PC-9 (cell line): ENCODE data around the gene SHOC2. TPM values are rescaled to one million over a fixed set of nuclear protein-coding genes. Genes with fewer than 3 reads are reported as not detected.

Experiments used
- BruUV-seq: library from RNA; stranded (reverse); fragments of 400-500 nt; replicated peaks from 2 replicates; lab custom pipeline; 2021; lab: Mats Ljungman, UMichigan
- CTCF ChIA-PET: fragments of 300-600 bp; sonication (Branson Sonifier 250); formaldehyde crosslinking; loops from one replicate; lab custom pipeline; 2022; ENCODE audit warnings: antibody characterized with exemption; lab: Charles Lee
- POLR2A ChIA-PET: fragments of 300-600 bp; sonication (Branson Sonifier 250); formaldehyde crosslinking; loops from one replicate; lab custom pipeline; 2022; ENCODE audit warnings: antibody characterized with exemption; ENCODE audit not compliant: unreplicated experiment; lab: Charles Lee
- DNase-seq, 2 experiments: peaks; one replicate each; pipeline versions ENCODE4 v3.0.0 to v3.0.0-alpha.2; 2015 to 2022; ENCODE audit warnings: mixed read lengths in 1 of 2
- H2AFZ ChIP-seq: fragments of 200-600 bp; sonication (generic); 2 replicates; pipeline ENCODE4 v1.8.1; 2017; ENCODE audit warnings: antibody characterized with exemption
- H3F3A ChIP-seq: fragments of 200-600 bp; sonication (generic); 2 replicates; pipeline ENCODE4 v1.8.1; 2017; ENCODE audit warnings: antibody characterized with exemption, mild to moderate bottlenecking, low read depth; ENCODE audit not compliant: insufficient read depth
- H3K27ac ChIP-seq: fragments of 200-600 bp; sonication (generic); 2 replicates; pipeline ENCODE4 v1.6.1; 2016; ENCODE audit warnings: mixed run types
- H3K27me3 ChIP-seq: fragments of 200-600 bp; sonication (generic); 2 replicates; pipeline ENCODE4 v1.6.1; 2016; ENCODE audit warnings: low read depth, mixed run types; ENCODE audit not compliant: insufficient read depth
- H3K36me3 ChIP-seq: fragments of 200-600 bp; sonication (generic); 2 replicates; pipeline ENCODE4 v1.6.1; 2016; ENCODE audit warnings: low read depth, mixed run types
- H3K4me1 ChIP-seq: fragments of 200-600 bp; sonication (generic); replicated peaks from 2 replicates; pipeline ENCODE4 v1.6.1; 2016; ENCODE audit warnings: mixed run types; ENCODE audit not compliant: insufficient read depth
- H3K4me2 ChIP-seq: fragments of 200-600 bp; sonication (generic); 2 replicates; pipeline ENCODE4 v1.6.1; 2017; ENCODE audit warnings: mixed run types
- H3K4me3 ChIP-seq: fragments of 200-600 bp; sonication (generic); 2 replicates; pipeline ENCODE4 v1.6.1; 2016; ENCODE audit warnings: mixed run types
- H3K79me2 ChIP-seq: fragments of 200-600 bp; sonication (generic); 2 replicates; pipeline ENCODE4 v1.6.1; 2017; ENCODE audit warnings: low read depth, mixed run types
- H3K9me2 ChIP-seq: fragments of 200-600 bp; sonication (generic); 2 replicates; pipeline ENCODE4 v1.8.1; 2017; ENCODE audit warnings: mild to moderate bottlenecking; ENCODE audit not compliant: insufficient read depth
- H3K9me3 ChIP-seq: fragments of 200-600 bp; sonication (generic); 2 replicates; pipeline ENCODE4 v1.8.1; 2016; ENCODE audit warnings: low read depth; ENCODE audit not compliant: insufficient read depth
- H4K20me1 ChIP-seq: fragments of 200-600 bp; sonication (generic); 2 replicates; pipeline ENCODE4 v1.8.1; 2017; ENCODE audit not compliant: insufficient read depth
- EZH2 ChIP-seq: fragments of 200-600 bp; sonication (generic); IDR thresholded peaks from 2 replicates; pipeline ENCODE4 v1.8.0; 2017; ENCODE audit warnings: antibody characterized with exemption, low read depth
- intact Hi-C: fragments of 100-400 bp; cut with micrococcal nuclease; formaldehyde crosslinking; loops from one replicate; pipeline ENCODE4 v1.10.0; 2022; ENCODE audit not compliant: unreplicated experiment
- total RNA-seq: library from RNA; stranded (reverse); gene quantifications from 2 replicates; pipeline ENCODE4 v1.2.3, GENCODE V29; 2021
- TF ChIP-seq, protein P1 (sequence below): fragments of 200-600 bp; sonication (generic); conservative IDR thresholded peaks from 2 replicates; pipeline ENCODE4 v1.6.1; 2017; ENCODE audit warnings: mixed run types, antibody characterized with exemption, mild to moderate bottlenecking, moderate library complexity

The SHOC2 gene
- total RNA-seq, 1 experiment from 2014 or later, result 20.2 TPM

DNA sequence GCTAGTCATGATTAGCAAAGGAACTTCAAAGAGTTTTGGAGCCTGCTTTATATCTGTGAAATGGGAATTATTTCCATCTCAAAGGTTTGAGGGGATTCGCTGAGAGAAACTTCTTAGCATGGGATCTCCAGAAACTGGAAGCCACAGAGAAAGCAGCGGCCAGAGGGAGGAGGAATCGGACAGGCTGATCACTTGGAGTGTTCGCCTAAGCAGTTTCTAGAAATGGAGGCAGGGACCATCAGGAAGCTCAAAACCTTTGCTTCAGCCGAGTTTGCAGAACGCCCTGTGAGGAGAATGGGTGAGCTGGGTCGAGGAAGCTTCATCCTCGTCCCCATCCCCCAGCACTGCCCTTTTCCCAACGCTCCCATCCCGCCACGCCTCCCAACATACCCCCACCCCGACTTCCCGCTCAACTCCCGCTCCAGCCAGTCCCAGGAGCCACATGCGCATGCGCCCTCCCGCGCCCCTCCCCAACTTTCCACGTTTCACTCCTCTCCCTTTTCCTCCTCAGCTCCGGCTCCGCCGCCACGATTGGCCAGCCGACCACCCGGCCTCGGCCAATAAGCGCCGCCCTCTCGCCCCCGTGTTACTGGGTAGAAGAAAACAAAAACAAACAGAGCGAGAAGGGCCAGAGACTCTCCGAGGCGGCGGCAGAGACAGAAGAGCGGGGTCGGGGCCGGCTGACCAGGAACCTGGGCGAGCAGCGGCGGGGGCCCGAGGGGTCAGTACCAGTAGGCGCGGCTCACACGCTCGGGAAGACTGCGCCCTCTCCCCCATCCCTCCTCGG, 47.9 kb upstream of the SHOC2 start, which contains the start of gene PDCD4:
Gene PDCD4 (plus strand): TSS at position 631 of the 787 bp plus-strand sequence. CDS start 4,100 bp downstream, outside the sequence.
- H3K27me3 ChIP-seq, result no peaks in the 10 kb centered on the region
- ChIA-PET POLR2A (interaction anchor here (0.6 to 0.8 kb wide), 3 partner anchors 13 to 707 kb away, joined by 3 to 7 read pairs (median 3); no protein-coding TSS in a partner anchor), CTCF (no interaction called here)
- H3K4me1 ChIP-seq, result peaks cover 14% of the 10 kb centered on the region
- H3K79me2 ChIP-seq, result peaks cover 21% of the 10 kb centered on the region
- intact Hi-C loops, result loop anchor here (5.0 kb wide), 2 partner anchors 54 to 119 kb away; no protein-coding TSS in a partner anchor
- no peaks in the 10 kb centered on the region for H3K9me2 ChIP-seq
- peak within 1 kb of the TSS; percentile 92 for H3K4me2 ChIP-seq
- peak; percentile 82 to 95 for DNase-seq
- H3K9me3 ChIP-seq, result no peaks in the 10 kb centered on the region
- no peaks in the 10 kb centered on the region for H4K20me1 ChIP-seq
- peak within 1 kb of the TSS; percentile 19; the same call in 1 of the 2 replicates for H3K27ac ChIP-seq
- H2AFZ ChIP-seq, result peak within 1 kb of the TSS; percentile 89
- H3K4me3 ChIP-seq, result peak within 1 kb of the TSS; percentile 80
- BruUV-seq, result TSS peak; percentile 69
- no peak for TF ChIP-seq EZH2
- TF ChIP-seq, protein P1, sequence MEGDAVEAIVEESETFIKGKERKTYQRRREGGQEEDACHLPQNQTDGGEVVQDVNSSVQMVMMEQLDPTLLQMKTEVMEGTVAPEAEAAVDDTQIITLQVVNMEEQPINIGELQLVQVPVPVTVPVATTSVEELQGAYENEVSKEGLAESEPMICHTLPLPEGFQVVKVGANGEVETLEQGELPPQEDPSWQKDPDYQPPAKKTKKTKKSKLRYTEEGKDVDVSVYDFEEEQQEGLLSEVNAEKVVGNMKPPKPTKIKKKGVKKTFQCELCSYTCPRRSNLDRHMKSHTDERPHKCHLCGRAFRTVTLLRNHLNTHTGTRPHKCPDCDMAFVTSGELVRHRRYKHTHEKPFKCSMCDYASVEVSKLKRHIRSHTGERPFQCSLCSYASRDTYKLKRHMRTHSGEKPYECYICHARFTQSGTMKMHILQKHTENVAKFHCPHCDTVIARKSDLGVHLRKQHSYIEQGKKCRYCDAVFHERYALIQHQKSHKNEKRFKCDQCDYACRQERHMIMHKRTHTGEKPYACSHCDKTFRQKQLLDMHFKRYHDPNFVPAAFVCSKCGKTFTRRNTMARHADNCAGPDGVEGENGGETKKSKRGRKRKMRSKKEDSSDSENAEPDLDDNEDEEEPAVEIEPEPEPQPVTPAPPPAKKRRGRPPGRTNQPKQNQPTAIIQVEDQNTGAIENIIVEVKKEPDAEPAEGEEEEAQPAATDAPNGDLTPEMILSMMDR, result no peak
- H3F3A ChIP-seq, result no peaks in the 10 kb centered on the region
- no peaks in the 10 kb centered on the region for H3K36me3 ChIP-seq

DNA sequence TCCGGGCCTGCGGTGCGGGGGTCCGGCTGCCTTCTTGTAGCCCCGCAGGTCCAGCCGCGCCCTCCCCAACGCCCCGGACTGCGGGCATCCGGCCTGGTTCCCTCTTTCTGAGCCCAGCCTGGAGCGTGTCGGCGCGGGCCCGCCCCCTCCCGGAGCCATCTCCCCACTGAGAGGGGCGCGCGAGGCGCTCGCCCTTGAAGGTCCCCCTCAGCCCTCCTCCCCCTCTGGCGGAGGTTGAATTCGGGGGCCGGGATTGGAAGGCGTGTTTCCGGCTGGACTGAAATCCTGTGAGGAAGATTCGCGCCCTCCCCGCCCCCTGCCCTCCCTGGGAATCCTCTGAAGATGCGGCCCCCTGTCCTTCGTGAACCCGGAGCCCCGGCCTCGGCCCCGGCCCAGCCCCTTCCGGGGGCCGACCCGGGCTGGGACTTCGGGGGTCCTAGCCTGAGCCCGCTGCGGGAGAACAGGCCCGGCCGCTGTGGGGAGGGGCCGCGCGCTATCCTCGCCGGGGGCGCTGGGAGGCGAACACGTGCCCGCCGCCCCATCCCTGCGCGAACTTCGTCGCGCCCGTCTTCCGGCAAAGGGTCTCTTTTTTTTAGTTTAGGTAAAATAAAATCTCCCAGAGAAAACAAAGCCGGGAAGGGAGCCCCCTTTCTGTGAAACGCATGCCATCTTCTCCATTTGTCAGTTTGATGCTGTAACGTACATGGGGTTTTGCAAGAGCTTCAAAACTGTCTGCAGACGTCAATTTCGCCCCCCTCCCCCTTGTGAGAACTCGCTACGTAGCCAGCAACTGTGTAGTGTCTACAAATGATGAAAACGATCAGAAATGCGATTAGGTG, 47.0 kb upstream of the SHOC2 start:
- intact Hi-C loops, result loop anchor here (5.0 kb wide), 2 partner anchors 55 to 120 kb away; no protein-coding TSS in a partner anchor
- TF ChIP-seq, protein P1, result no peak; the same call in 1 of the 2 replicates
- no peak for TF ChIP-seq EZH2

More for the DNA sequence above, 47.0 kb upstream of the SHOC2 start:
- no peaks in the 10 kb centered on the region for H3K9me2 ChIP-seq
- H3K9me3 ChIP-seq, result no peaks in the 10 kb centered on the region
- H3K4me3 ChIP-seq, result peak overlapping the region; percentile 80
- no peaks in the 10 kb centered on the region for H3F3A ChIP-seq
- BruUV-seq, result no TSS peak
- H3K4me2 ChIP-seq, result peak overlapping the region; percentile 92
- peak overlapping the region; percentile 89 for H2AFZ ChIP-seq
- CTCF ChIA-PET, result interaction anchor here (0.7 kb wide), 2 partner anchors 262 to 1503 kb away, joined by 6 to 10 read pairs; no protein-coding TSS in a partner anchor
- no peaks in the 10 kb centered on the region for H3K36me3 ChIP-seq
- peaks cover 14% of the 10 kb centered on the region for H3K4me1 ChIP-seq
- H4K20me1 ChIP-seq, result no peaks in the 10 kb centered on the region
- POLR2A ChIA-PET, result interaction anchor here (0.6 to 0.7 kb wide), 2 partner anchors 338 to 371 kb away, joined by 3 to 8 read pairs; no protein-coding TSS in a partner anchor
- peaks cover 21% of the 10 kb centered on the region for H3K79me2 ChIP-seq
- no peaks in the 10 kb centered on the region for H3K27me3 ChIP-seq
- peak overlapping the region; percentile 19; the same call in 1 of the 2 replicates for H3K27ac ChIP-seq
- DNase-seq, result peak in 1 of 2 experiments; percentile 30
